Stimulated activated CD4-positive, alpha-beta T cell treated with anti-CD3 and anti-CD28 coated beads, Interleukin-12 subunit alpha, Interleukin-12 subunit beta, amount 100 ng/mL, for 24 hours (primary cell): ENCODE results near the gene C4BPA.

ENCODE experiments used
- DNase-seq, 2 experiments: peaks; one replicate each; pipeline ENCODE4 v3.0.0-alpha.2; 2020; ENCODE audit warnings: low read depth in 2 of 2

The C4BPA gene

GRCh38 chr1:207115269-207115668, 11.2 kb downstream of the C4BPA start:
- DNase-seq, result no peak

GRCh38 chr1:207124389-207124788, 20.4 kb downstream of the C4BPA start:
- DNase-seq, result no peak

GRCh38 chr1:207128336-207128921, 24.4 kb downstream of the C4BPA start:
- DNase-seq, result no peak

- no peak for DNase-seq
These were observed 25.0 kb downstream of the C4BPA start for GRCh38 chr1:207129053-207129452.

- DNase-seq, result no peak
These were observed 26.4 kb downstream of the C4BPA start for GRCh38 chr1:207130252-207131036.

GRCh38 chr1:207131163-207131562, 27.1 kb downstream of the C4BPA start:
- no peak for DNase-seq

GRCh38 chr1:207134581-207134980, 30.5 kb downstream of the C4BPA start:
- no peak for DNase-seq

- DNase-seq, result no peak
These were observed 35.6 kb downstream of the C4BPA start for GRCh38 chr1:207139616-207140015.

GRCh38 chr1:207140536-207140935, 36.5 kb downstream of the C4BPA start:
- no peak for DNase-seq

- no peak for DNase-seq
These were observed 41.5 kb downstream of the C4BPA start for GRCh38 chr1:207145401-207146058.

- DNase-seq, result no peak
These were observed 47.9 kb downstream of the C4BPA start for GRCh38 chr1:207151920-207152319.

GRCh38 chr1:207152792-207153468, 48.9 kb downstream of the C4BPA start:
- no peak for DNase-seq

- DNase-seq, result no peak
These were observed 51.0 kb downstream of the C4BPA start for GRCh38 chr1:207155028-207155427.

- DNase-seq, result no peak
These were observed 52.1 kb downstream of the C4BPA start for GRCh38 chr1:207156095-207156494.

GRCh38 chr1:207156826-207157225, 52.8 kb downstream of the C4BPA start:
- DNase-seq, result no peak

GRCh38 chr1:207164086-207164485, 60.1 kb downstream of the C4BPA start:
- no peak for DNase-seq

GRCh38 chr1:207172321-207172720, 68.3 kb downstream of the C4BPA start:
- DNase-seq, result no peak

GRCh38 chr1:207172885-207173284, 68.9 kb downstream of the C4BPA start:
- no peak for DNase-seq

- no peak for DNase-seq
These were observed 69.4 kb downstream of the C4BPA start for GRCh38 chr1:207173396-207173795.

GRCh38 chr1:207174913-207175312, 70.9 kb downstream of the C4BPA start:
- DNase-seq, result no peak

- no peak for DNase-seq
These were observed 75.0 kb downstream of the C4BPA start for GRCh38 chr1:207179036-207179435.

GRCh38 chr1:207181847-207182246, 77.8 kb downstream of the C4BPA start:
- no peak for DNase-seq
